ENCODE data around the gene HOXB7. TPM values are rescaled to one million over a fixed set of nuclear protein-coding genes. Genes with fewer than 3 reads are reported as not detected.
A peak's percentile ranks its signal among the peaks of the same experiment; 100 is the strongest.

The HOXB7 gene
- total and polyA plus RNA-seq, 10 of the 15 experiments (the other 5 are each of a cell fraction or from before 2014, with no cell fraction given): 2.8 to 7.4 (median 4.2) TPM

- TF ChIP-seq BMI1 (IDR thresholded peaks at IDR 0.05; ENCODE audit: borderline replicate concordance) (peak; percentile 59; the same call in 1 of the 2 replicates), MAX (IDR thresholded peaks at IDR 0.05; ENCODE audit: low read depth, low read length) (no peak), TARDBP (IDR thresholded peaks at IDR 0.05; ENCODE audit: borderline replicate concordance) (no peak), MTA2 (IDR thresholded peaks at IDR 0.05; ENCODE audit: low read depth) (no peak), TCF12 (IDR thresholded peaks at IDR 0.05; ENCODE audit: low read depth, low read length) (peak; percentile 87), ZNF207 (IDR thresholded peaks at IDR 0.05; ENCODE audit: borderline replicate concordance) (no peak), USF1 (IDR thresholded peaks at IDR 0.05; ENCODE audit: borderline replicate concordance, extremely low read length, insufficient read depth, low read depth, low read length) (no peak), IKZF2 (IDR thresholded peaks at IDR 0.05) (0 out of 4 replicates have a peak, but pooled peaks of 1 of the 2 experiments have one; percentile 14), SMARCA5 (IDR thresholded peaks at IDR 0.05) (no peak), MYB (IDR thresholded peaks at IDR 0.05; ENCODE audit: borderline replicate concordance, low read depth, low read length) (0 out of 2 replicates have a peak, but pooled peaks have one; percentile 17), ZBED1 (IDR thresholded peaks at IDR 0.05; ENCODE audit: borderline replicate concordance) (no peak), STAT1 (conservative IDR thresholded peaks at IDR 0.05) (0 out of 2 replicates have a peak, but pooled peaks have one; percentile 66), BCL3 (IDR thresholded peaks at IDR 0.05; ENCODE audit: borderline replicate concordance, insufficient read depth, low read depth, low read length, poor library complexity, severe bottlenecking) (no peak), PBX3 (IDR thresholded peaks at IDR 0.05; ENCODE audit: insufficient replicate concordance, low read depth, low read length) (no peak), ZBTB11 (CRISPR knock-in tag; IDR thresholded peaks at IDR 0.05) (no peak)
These were observed 7.6 kb upstream of the HOXB7 start (continued) for GRCh38 chr17:48618256-48618896.

All from GM12878 (cell line).